ENCODE measurements around the gene RPA3.

The RPA3 gene

DNA sequence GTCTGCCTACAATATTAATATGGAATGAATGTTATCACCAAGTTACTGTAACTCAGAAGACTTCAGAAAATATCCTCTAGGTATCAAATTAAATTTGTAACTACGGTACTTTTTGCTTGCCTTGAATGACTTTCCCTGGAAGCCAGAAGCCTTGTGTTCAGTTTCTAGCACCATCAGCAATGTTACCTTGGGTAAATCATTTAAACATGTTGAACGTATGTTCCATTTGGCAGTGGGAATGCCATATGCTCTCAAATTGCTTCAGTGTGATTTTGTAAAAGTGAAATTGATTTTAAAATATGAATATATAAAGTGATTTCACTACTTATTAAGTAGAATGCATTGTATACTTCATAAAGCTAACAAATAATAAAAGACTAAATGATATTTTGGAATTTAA is 11.2 kb downstream of the RPA3 start:
- ChIA-PET POLR2A (no interaction called here), CTCF (interaction anchor here (1.5 kb wide), 1 partner anchor 26 kb away, joined by 5 read pairs; no protein-coding TSS in a partner anchor)
- TF ChIP-seq, protein P1, sequence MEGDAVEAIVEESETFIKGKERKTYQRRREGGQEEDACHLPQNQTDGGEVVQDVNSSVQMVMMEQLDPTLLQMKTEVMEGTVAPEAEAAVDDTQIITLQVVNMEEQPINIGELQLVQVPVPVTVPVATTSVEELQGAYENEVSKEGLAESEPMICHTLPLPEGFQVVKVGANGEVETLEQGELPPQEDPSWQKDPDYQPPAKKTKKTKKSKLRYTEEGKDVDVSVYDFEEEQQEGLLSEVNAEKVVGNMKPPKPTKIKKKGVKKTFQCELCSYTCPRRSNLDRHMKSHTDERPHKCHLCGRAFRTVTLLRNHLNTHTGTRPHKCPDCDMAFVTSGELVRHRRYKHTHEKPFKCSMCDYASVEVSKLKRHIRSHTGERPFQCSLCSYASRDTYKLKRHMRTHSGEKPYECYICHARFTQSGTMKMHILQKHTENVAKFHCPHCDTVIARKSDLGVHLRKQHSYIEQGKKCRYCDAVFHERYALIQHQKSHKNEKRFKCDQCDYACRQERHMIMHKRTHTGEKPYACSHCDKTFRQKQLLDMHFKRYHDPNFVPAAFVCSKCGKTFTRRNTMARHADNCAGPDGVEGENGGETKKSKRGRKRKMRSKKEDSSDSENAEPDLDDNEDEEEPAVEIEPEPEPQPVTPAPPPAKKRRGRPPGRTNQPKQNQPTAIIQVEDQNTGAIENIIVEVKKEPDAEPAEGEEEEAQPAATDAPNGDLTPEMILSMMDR (IDR thresholded peaks at IDR 0.05; ENCODE audit: control extremely low read depth, extremely low read depth, low read depth, missing control alignments): no peak
- no peak for DNase-seq (ENCODE audit: extremely low spot score)

DNA sequence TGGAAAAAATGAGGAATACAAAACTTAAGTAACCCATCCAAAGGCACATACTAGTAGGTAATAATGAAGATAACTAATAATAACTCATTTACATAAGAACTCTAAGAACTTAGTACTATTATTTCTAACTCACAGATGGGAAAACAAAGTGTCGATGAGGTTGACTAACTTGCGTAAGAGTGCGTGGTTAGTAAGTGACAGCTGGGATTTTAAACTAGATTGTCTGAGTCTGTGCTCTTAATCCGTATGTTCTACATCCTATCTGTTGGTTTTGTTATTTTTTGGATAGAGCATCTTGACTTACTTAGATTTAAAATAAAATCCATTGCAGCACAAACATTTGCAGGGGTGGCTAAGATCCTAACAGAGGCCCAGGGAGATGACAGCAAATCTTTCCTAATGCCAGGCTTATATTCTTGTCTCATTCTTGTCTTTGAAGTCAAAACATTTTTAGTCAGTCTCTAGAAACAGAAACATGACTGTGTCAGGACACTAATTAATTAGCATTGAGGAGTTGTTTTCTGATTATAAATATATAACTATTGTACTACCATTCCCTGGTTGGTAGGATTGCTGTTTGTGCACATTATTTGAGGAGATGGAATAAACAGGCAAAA is 11.7 kb downstream of the RPA3 start:
- TF ChIP-seq, protein P1 (IDR thresholded peaks at IDR 0.05; ENCODE audit: control extremely low read depth, extremely low read depth, low read depth, missing control alignments): no peak
- ChIA-PET CTCF (no interaction called here), POLR2A (no interaction called here)
- DNase-seq (ENCODE audit: extremely low spot score): no peak

DNA sequence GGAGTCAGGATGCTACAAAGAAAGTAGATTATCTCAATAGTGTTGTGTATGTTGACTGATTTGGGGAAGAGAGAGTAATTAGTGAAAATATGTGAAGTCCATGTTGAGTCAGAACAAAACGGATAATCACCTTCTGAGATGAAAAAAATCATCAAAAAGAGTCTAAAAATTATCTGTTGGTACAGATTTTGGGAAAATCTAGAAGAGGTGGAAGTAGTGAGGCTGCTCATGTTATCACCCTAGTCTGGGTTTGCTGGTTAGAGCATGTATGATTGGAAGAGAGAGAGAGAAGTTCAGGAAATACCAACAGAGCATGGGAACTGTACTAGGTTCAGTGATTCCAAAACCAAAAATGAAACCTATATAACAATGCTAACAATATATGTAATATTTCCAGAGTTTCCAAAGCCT is 12.3 kb downstream of the RPA3 start:
- TF ChIP-seq, protein P1 (IDR thresholded peaks at IDR 0.05; ENCODE audit: control extremely low read depth, extremely low read depth, low read depth, missing control alignments): no peak
- no peak for DNase-seq (ENCODE audit: extremely low spot score)
- POLR2A ChIA-PET: no interaction called here
- CTCF ChIA-PET: no interaction called here

DNA sequence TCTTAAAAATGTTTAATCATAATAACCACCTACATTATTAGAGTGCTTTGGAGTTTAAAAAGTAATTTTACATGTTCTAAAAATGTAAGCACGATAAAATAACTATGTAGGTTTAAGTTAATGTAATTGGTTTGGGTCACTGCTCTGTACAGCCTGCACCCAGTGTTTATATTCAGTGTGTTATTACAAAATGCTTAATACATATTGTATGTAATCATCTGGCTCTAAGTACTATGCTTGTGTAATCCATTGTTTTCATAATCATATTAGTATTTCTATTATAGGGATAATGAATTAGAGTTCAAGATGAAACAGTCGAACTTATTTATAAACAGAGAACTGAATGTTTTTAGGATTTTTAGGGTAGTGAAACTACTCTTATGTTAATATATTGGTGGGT is 13.1 kb downstream of the RPA3 start:
- ChIA-PET CTCF (no interaction called here), POLR2A (no interaction called here)
- TF ChIP-seq, protein P1 (IDR thresholded peaks at IDR 0.05; ENCODE audit: control extremely low read depth, extremely low read depth, low read depth, missing control alignments): no peak
- DNase-seq (ENCODE audit: extremely low spot score): no peak

DNA sequence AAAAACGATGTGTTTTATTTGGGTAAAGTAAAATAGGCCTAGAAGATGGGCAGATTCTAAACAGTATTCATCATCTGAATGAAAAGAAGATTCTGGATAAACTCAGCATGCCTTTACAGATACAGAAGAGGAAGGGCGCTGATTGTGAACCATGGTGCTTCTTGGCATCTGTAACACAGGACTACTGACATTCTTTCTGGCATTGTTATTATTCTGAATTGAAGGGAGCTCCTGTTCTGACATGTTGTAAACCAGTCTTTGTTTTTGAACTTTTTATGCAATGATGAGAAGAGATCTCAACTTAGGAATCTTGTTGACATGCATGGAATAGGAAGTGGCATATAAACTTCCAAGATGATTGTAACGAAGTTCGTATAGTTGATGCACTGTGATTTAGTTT is 13.5 kb downstream of the RPA3 start:
- POLR2A ChIA-PET: no interaction called here
- CTCF ChIA-PET: interaction anchor here (2.1 to 4.8 kb wide), 2 partner anchors 9 to 24 kb away, joined by 9 to 14 read pairs; no protein-coding TSS in a partner anchor
- TF ChIP-seq, protein P1 (IDR thresholded peaks at IDR 0.05; ENCODE audit: control extremely low read depth, extremely low read depth, low read depth, missing control alignments): no peak
- no peak for DNase-seq (ENCODE audit: extremely low spot score)

DNA sequence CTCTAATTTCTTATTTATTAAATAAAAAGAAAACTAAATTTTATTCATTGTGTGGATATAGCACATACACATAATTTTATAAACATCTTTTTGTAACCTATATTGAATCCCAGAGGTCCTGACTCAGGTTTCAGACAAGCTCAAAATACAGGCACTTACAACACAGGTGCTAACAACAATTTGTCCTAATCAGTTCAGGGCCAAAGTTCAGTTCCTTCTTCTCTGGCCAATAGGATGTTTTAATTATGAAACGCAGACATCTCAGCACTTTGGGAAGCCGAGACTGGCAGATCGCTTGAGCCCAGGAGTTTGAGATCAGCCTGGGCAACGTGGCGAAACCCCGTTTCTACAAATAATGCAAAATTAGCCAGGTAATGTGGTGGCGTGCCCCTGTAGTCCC is 15.0 kb downstream of the RPA3 start:
- ChIA-PET CTCF (interaction anchor here (2.1 to 4.8 kb wide), 2 partner anchors 11 to 22 kb away, joined by 9 to 14 read pairs; no protein-coding TSS in a partner anchor), POLR2A (no interaction called here)
- TF ChIP-seq, protein P1 (IDR thresholded peaks at IDR 0.05; ENCODE audit: control extremely low read depth, extremely low read depth, low read depth, missing control alignments): no peak
- no peak for DNase-seq (ENCODE audit: extremely low spot score)

Data from GM10248 (cell line).